Caco-2 (cell line): ENCODE data around the gene XCR1. TPM values are rescaled to one million over a fixed set of nuclear protein-coding genes. Genes with fewer than 3 reads are reported as not detected.

ENCODE experiments used
- BruUV-seq: library from RNA; stranded (reverse); fragments of 400-500 nt; replicated peaks from 2 replicates; lab custom pipeline; 2021; lab: Mats Ljungman, UMichigan
- CTCF ChIA-PET: fragments of 300-600 bp; sonication (Branson Sonifier 250); formaldehyde crosslinking; loops from one replicate; lab custom pipeline; 2022; ENCODE audit warnings: antibody characterized with exemption; lab: Charles Lee
- POLR2A ChIA-PET: fragments of 300-600 bp; sonication (Branson Sonifier 250); formaldehyde crosslinking; loops from one replicate; lab custom pipeline; 2022; ENCODE audit warnings: antibody characterized with exemption; lab: Charles Lee
- DNase-seq, 2 experiments: peaks; one replicate each; pipeline versions ENCODE4 v3.0.0 to v3.0.0-alpha.2; 2020 to 2022
- H3K27me3 ChIP-seq: replicated peaks from 2 replicates; pipeline ENCODE4 v1.6.0; 2011; ENCODE audit warnings: low read length; ENCODE audit not compliant: control insufficient read depth, insufficient read depth
- H3K36me3 ChIP-seq: 2 replicates; pipeline ENCODE4 v1.5.1; 2011; ENCODE audit warnings: low read length; ENCODE audit not compliant: control insufficient read depth, insufficient read depth
- H3K4me1 ChIP-seq: fragments of 250-450 bp; sonication (Bioruptor Pico); 2 replicates; pipeline ENCODE4 v1.5.1; 2020; ENCODE audit warnings: mild to moderate bottlenecking
- H3K4me3 ChIP-seq: 2 replicates; pipeline ENCODE4 v1.5.1; 2011; ENCODE audit warnings: low read depth, mild to moderate bottlenecking, control low read depth, low read length
- H3K9me3 ChIP-seq: fragments of 250-450 bp; sonication (Bioruptor Pico); 2 replicates; pipeline ENCODE4 v1.5.1; 2020; ENCODE audit warnings: mild to moderate bottlenecking, moderate library complexity
- H3K27ac Mint-ChIP-seq: one replicate; pipeline ENCODE4 v1.8.0; 2022; ENCODE audit warnings: mixed read lengths; ENCODE audit not compliant: unreplicated experiment
- H3K27me3 Mint-ChIP-seq: one replicate; pipeline ENCODE4 v1.8.0; 2022; ENCODE audit warnings: mixed read lengths; ENCODE audit not compliant: insufficient read depth, unreplicated experiment
- H3K36me3 Mint-ChIP-seq: one replicate; pipeline ENCODE4 v1.8.0; 2022; ENCODE audit warnings: mild to moderate bottlenecking, mixed read lengths; ENCODE audit not compliant: insufficient read depth, unreplicated experiment
- H3K4me1 Mint-ChIP-seq: one replicate; pipeline ENCODE4 v1.8.0; 2022; ENCODE audit warnings: low read depth, mixed read lengths; ENCODE audit not compliant: unreplicated experiment
- H3K4me3 Mint-ChIP-seq: one replicate; pipeline ENCODE4 v1.8.0; 2022; ENCODE audit warnings: mild to moderate bottlenecking, moderate library complexity, mixed read lengths; ENCODE audit not compliant: unreplicated experiment
- H3K9me3 Mint-ChIP-seq: one replicate; pipeline ENCODE4 v1.8.0; 2022; ENCODE audit warnings: mixed read lengths; ENCODE audit not compliant: unreplicated experiment
- intact Hi-C: fragments of 100-400 bp; cut with micrococcal nuclease; formaldehyde crosslinking; loops from one replicate; pipeline ENCODE4 v1.10.0; 2022; ENCODE audit not compliant: unreplicated experiment
- total RNA-seq: library from RNA; stranded (reverse); gene quantifications from 2 replicates; pipeline ENCODE4 v1.2.3, GENCODE V29; 2022
- TF ChIP-seq, protein P1 (sequence below), 2 experiments: fragments of 200-600 bp in 1 of 2; IDR thresholded peaks; 1 replicate in 1 of 2; 2 replicates in 1 of 2; pipeline versions ENCODE4 v1.5.1 to v1.8.0; 2011 to 2022; ENCODE audit warnings: antibody characterized with exemption in 1 of 2, control low read depth in 1 of 2, inconsistent platforms in 1 of 2, low read depth in 1 of 2, low read length in 1 of 2, mild to moderate bottlenecking in 1 of 2, moderate library complexity in 1 of 2; ENCODE audit not compliant: insufficient read depth in 1 of 2, severe bottlenecking in 1 of 2, unreplicated experiment in 1 of 2

The XCR1 gene
- total RNA-seq, 1 experiment from 2014 or later = not detected

GRCh38 chr3:46030626-46031025, 3.3 kb upstream of the XCR1 start:
- Histone ChIP-seq H3K4me1 (no peaks in the 10 kb centered on the region), H3K36me3 (no peaks in the 10 kb centered on the region), H3K4me3 (no peak overlapping the region), H3K9me3 (peaks cover 4% of the 10 kb centered on the region), H3K27me3 (no peaks in the 10 kb centered on the region)
- DNase-seq = no peak
- ChIA-PET CTCF (no interaction called here), POLR2A (no interaction called here)
- H3K4me3 Mint-ChIP-seq = no peak overlapping the region
- no TSS peak for BruUV-seq
- intact Hi-C loops = no loop called here
- no peak overlapping the region for H3K27ac Mint-ChIP-seq
- H3K36me3 Mint-ChIP-seq = no peaks in the 10 kb centered on the region
- peaks cover 26% of the 10 kb centered on the region for H3K9me3 Mint-ChIP-seq
- no peaks in the 10 kb centered on the region for H3K27me3 Mint-ChIP-seq
- H3K4me1 Mint-ChIP-seq = no peaks in the 10 kb centered on the region
- TF ChIP-seq, protein P1, sequence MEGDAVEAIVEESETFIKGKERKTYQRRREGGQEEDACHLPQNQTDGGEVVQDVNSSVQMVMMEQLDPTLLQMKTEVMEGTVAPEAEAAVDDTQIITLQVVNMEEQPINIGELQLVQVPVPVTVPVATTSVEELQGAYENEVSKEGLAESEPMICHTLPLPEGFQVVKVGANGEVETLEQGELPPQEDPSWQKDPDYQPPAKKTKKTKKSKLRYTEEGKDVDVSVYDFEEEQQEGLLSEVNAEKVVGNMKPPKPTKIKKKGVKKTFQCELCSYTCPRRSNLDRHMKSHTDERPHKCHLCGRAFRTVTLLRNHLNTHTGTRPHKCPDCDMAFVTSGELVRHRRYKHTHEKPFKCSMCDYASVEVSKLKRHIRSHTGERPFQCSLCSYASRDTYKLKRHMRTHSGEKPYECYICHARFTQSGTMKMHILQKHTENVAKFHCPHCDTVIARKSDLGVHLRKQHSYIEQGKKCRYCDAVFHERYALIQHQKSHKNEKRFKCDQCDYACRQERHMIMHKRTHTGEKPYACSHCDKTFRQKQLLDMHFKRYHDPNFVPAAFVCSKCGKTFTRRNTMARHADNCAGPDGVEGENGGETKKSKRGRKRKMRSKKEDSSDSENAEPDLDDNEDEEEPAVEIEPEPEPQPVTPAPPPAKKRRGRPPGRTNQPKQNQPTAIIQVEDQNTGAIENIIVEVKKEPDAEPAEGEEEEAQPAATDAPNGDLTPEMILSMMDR (IDR thresholded peaks at IDR 0.05; ENCODE audit: insufficient read depth in 1 of 2, low read depth in 1 of 2, low read length in 1 of 2, severe bottlenecking in 1 of 2, unreplicated experiment in 1 of 2) = no peak

DNA sequence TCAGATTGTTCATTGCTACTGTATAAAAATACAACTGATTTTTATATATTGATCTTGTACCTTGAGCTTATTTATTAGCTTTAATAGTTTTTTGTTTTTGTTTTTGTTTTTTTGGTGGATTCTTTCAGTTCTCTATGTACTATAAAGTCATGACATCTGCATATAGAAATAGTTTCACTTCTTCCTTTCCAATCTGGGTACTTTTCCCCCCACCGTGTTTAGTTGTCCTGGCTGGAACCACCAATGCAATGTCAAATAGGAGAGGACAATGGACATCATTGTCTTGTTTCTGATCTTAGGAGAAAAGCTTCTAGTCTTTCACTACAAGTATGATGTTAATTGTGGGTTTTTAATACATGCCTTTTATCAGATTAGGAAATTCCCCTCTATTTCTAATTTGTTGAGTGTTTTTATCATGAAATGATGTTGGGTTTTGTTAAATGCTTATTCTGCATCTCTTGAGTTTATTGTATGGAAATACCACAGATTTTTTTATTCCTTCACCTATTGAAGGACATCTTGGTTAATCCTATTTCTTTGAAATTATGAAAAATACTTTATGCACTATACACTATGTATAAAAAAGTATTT, 2.8 kb upstream of the XCR1 start:
- TF ChIP-seq, protein P1 (IDR thresholded peaks at IDR 0.05; ENCODE audit: insufficient read depth in 1 of 2, low read depth in 1 of 2, low read length in 1 of 2, severe bottlenecking in 1 of 2, unreplicated experiment in 1 of 2) = no peak
- Histone ChIP-seq H3K36me3 (no peaks in the 10 kb centered on the region), H3K27me3 (no peaks in the 10 kb centered on the region), H3K9me3 (peaks cover 4% of the 10 kb centered on the region), H3K4me1 (no peaks in the 10 kb centered on the region), H3K4me3 (no peak overlapping the region)
- intact Hi-C loops = no loop called here
- H3K9me3 Mint-ChIP-seq = peaks cover 32% of the 10 kb centered on the region
- BruUV-seq = no TSS peak
- H3K4me1 Mint-ChIP-seq = no peaks in the 10 kb centered on the region
- H3K36me3 Mint-ChIP-seq = no peaks in the 10 kb centered on the region
- no peak overlapping the region for H3K27ac Mint-ChIP-seq
- no peak overlapping the region for H3K4me3 Mint-ChIP-seq
- H3K27me3 Mint-ChIP-seq = no peaks in the 10 kb centered on the region
- CTCF ChIA-PET = no interaction called here
- DNase-seq = no peak
- POLR2A ChIA-PET = no interaction called here

- no TSS peak for BruUV-seq
- Mint-ChIP-seq H3K27me3 (peaks cover 2% of the 10 kb centered on the region), H3K9me3 (peaks cover 36% of the 10 kb centered on the region), H3K4me3 (no peak overlapping the region), H3K36me3 (no peaks in the 10 kb centered on the region), H3K4me1 (no peaks in the 10 kb centered on the region), H3K27ac (no peak overlapping the region)
- intact Hi-C loops = no loop called here
- H3K4me3 ChIP-seq = no peak overlapping the region
- H3K4me1 ChIP-seq = no peaks in the 10 kb centered on the region
- ChIA-PET CTCF (no interaction called here), POLR2A (no interaction called here)
- H3K36me3 ChIP-seq = no peaks in the 10 kb centered on the region
- TF ChIP-seq, protein P1 (IDR thresholded peaks at IDR 0.05; ENCODE audit: insufficient read depth in 1 of 2, low read depth in 1 of 2, low read length in 1 of 2, severe bottlenecking in 1 of 2, unreplicated experiment in 1 of 2) = no peak
- DNase-seq = peak in 1 of 2 experiments; percentile 7
- H3K9me3 ChIP-seq = peaks cover 4% of the 10 kb centered on the region
- no peaks in the 10 kb centered on the region for H3K27me3 ChIP-seq
Measured at GRCh38 chr3:46027736-46028397, 584 bp upstream of the XCR1 start.
